ENCODE data around the gene PDE3B. TPM values are rescaled to one million over a fixed set of nuclear protein-coding genes. Genes with fewer than 3 reads are reported as not detected.

PDE3B gene
- total and polyA plus RNA-seq, 9 of the 15 experiments (the other 6 are each of a cell fraction or from before 2014, with no cell fraction given) = 2.3 to 22.5 (median 12.2) TPM

DNA sequence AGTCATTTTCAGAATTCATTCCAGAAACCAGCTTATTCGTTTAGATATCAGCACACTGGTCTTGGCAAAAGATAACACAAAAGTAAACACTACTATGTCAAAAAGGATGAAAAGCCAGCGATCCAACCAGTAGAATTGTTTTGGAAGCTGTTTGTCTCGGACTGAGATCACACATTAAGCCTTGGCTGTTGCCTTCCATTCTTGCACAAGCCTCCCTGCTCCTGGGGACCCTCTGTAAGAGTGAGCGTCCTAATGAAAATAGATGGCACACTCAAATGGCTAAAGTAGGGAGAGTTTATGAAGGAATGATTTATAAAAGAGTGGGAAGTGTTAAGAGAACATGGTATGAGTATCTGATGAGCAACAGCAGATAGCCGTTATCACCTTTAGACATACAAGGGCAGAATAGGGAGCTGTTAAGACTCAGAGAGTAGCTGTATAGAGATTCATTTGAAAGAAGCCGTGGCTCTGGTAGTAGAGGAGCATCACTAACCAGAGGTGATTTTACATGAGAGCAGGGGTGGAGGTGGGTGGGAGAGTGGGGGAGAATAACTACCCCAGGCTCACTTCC is 25.2 kb downstream of the PDE3B start (continued):
- no peak for TF ChIP-seq DIDO1 (tag; IDR thresholded peaks at IDR 0.05; ENCODE audit: low read depth)
- TF ChIP-seq, protein P1, sequence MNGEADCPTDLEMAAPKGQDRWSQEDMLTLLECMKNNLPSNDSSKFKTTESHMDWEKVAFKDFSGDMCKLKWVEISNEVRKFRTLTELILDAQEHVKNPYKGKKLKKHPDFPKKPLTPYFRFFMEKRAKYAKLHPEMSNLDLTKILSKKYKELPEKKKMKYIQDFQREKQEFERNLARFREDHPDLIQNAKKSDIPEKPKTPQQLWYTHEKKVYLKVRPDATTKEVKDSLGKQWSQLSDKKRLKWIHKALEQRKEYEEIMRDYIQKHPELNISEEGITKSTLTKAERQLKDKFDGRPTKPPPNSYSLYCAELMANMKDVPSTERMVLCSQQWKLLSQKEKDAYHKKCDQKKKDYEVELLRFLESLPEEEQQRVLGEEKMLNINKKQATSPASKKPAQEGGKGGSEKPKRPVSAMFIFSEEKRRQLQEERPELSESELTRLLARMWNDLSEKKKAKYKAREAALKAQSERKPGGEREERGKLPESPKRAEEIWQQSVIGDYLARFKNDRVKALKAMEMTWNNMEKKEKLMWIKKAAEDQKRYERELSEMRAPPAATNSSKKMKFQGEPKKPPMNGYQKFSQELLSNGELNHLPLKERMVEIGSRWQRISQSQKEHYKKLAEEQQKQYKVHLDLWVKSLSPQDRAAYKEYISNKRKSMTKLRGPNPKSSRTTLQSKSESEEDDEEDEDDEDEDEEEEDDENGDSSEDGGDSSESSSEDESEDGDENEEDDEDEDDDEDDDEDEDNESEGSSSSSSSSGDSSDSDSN (IDR thresholded peaks at IDR 0.05; ENCODE audit: borderline replicate concordance in 1 of 2, low read depth in 2 of 2, low read length in 2 of 2) = no peak
- TF ChIP-seq, protein P2, sequence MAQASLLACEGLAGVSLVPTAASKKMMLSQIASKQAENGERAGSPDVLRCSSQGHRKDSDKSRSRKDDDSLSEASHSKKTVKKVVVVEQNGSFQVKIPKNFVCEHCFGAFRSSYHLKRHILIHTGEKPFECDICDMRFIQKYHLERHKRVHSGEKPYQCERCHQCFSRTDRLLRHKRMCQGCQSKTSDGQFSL (CRISPR knock-in tag; IDR thresholded peaks at IDR 0.05) = no peak
- TF ChIP-seq, protein P2 (tag; IDR thresholded peaks at IDR 0.05) = no peak
- TF ChIP-seq TOE1 (IDR thresholded peaks at IDR 0.05; ENCODE audit: borderline replicate concordance) = no peak
- TF ChIP-seq TOE1 (CRISPR knock-in tag; IDR thresholded peaks at IDR 0.05; ENCODE audit: borderline replicate concordance, low read depth) = no peak
- TF ChIP-seq, protein P3, sequence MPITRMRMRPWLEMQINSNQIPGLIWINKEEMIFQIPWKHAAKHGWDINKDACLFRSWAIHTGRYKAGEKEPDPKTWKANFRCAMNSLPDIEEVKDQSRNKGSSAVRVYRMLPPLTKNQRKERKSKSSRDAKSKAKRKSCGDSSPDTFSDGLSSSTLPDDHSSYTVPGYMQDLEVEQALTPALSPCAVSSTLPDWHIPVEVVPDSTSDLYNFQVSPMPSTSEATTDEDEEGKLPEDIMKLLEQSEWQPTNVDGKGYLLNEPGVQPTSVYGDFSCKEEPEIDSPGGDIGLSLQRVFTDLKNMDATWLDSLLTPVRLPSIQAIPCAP (CRISPR knock-in tag; IDR thresholded peaks at IDR 0.05; ENCODE audit: borderline replicate concordance) = no peak
- no peak for TF ChIP-seq GTF2E2 (tag; IDR thresholded peaks at IDR 0.05)
- no peak for TF ChIP-seq ZNF316 (IDR thresholded peaks at IDR 0.05)
- TF ChIP-seq MGA (IDR thresholded peaks at IDR 0.05) = 0 out of 2 replicates have a peak, but pooled peaks have one; percentile 28
- TF ChIP-seq CBFA2T2 (conservative IDR thresholded peaks at IDR 0.05) = peak; percentile 26; the same call in 1 of the 2 replicates
- no peak for TF ChIP-seq ZNF311 (CRISPR knock-in tag; IDR thresholded peaks at IDR 0.05)

Data from K562 (cell line).